DOHH2 (cell line): ENCODE data around the gene CD72.
"Not testable (repeated sequence)": the region's sequence is repeated elsewhere in the genome, so short reads cannot be mapped to it uniquely, and the experiment has no call there.

Experiments
- CTCF ChIP-seq: fragments of 200-600 bp; sonication (generic); IDR thresholded peaks from one replicate; pipeline ENCODE4 v1.5.1; 2014; ENCODE audit warnings: antibody characterized with exemption, mild to moderate bottlenecking, low read depth, low read length; ENCODE audit not compliant: poor library complexity, severe bottlenecking
- EZH2phosphoT487 ChIP-seq: fragments of 200-600 bp; sonication (generic); IDR thresholded peaks from 2 replicates; pipeline ENCODE4 v1.6.1; 2017; ENCODE audit warnings: borderline replicate concordance, mild to moderate bottlenecking, antibody characterized with exemption, low read length, moderate library complexity, mixed read lengths

DNA sequence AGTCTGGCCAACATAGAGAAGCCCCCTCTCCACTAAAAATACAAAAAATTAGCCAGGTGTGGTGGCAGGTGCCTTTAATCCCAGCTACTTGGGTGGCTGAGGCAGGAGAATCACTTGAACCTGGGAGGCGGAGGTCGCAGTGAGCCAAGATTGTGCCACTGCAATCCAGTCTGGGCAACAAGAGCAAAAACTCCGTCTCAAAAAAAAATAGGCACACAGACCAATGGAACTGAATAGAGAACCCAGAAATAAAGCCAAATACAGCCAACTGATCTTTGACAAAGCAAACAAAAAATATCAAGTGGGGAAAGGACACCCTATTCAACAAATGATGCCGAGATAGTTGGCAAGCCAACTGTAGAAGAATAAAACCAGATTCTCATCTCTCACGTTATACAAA, 29.7 kb downstream of the CD72 start:
- TF ChIP-seq EZH2phosphoT487, CTCF: not testable (repeated sequence)
